Ascending aorta (tissue), 2 donors: ENCODE data around the gene NKD2. TPM values are rescaled to one million over a fixed set of nuclear protein-coding genes. Genes with fewer than 3 reads are reported as not detected.
"Not testable (repeated sequence)": the region's sequence is repeated elsewhere in the genome, so short reads cannot be mapped to it uniquely, and the experiment has no call there.

ENCODE experiments used
- DNase-seq, 2 donors: peaks; one replicate each; pipeline ENCODE4 v3.0.0-alpha.2; 2019; ENCODE audit warnings: low spot score in 2 of 2
- H3K27ac ChIP-seq, 2 donors: fragments of 200-600 bp; sonication (generic); one replicate each; pipeline ENCODE4 v1.5.1; 2016 to 2017; ENCODE audit warnings: mild to moderate bottlenecking in 1 of 2
- H3K27me3 ChIP-seq: fragments of 200-600 bp; sonication (generic); one replicate; pipeline ENCODE4 v1.5.1; 2017
- H3K36me3 ChIP-seq, 2 donors: fragments of 200-600 bp; sonication (generic); one replicate each; pipeline ENCODE4 v1.5.1; 2016
- H3K4me1 ChIP-seq, 2 donors: fragments of 200-600 bp; sonication (generic); one replicate each; pipeline ENCODE4 v1.5.1; 2016 to 2017; ENCODE audit warnings: mild to moderate bottlenecking in 1 of 2
- H3K4me3 ChIP-seq, 2 donors: fragments of 200-600 bp; sonication (generic); one replicate each; pipeline ENCODE4 v1.5.1; 2016 to 2017; ENCODE audit warnings: mild to moderate bottlenecking in 1 of 2
- H3K9me3 ChIP-seq, 2 donors: fragments of 200-600 bp; sonication (generic); one replicate each; pipeline ENCODE4 v1.5.1; 2016
- CTCF ChIP-seq, 3 experiments: fragments of 200-600 bp in 2 of 3; fragments of 450-650 bp in 1 of 3; sonication (generic) in 2 of 3; IDR thresholded peaks; one replicate each; pipeline ENCODE4 v1.5.1; 2016 to 2019; ENCODE audit warnings: antibody characterized with exemption in 3 of 3, mild to moderate bottlenecking in 1 of 3, moderate library complexity in 1 of 3
- intact Hi-C: fragments of 100-400 bp; cut with DNase I; formaldehyde crosslinking; loops from one replicate; pipeline ENCODE4 v1.15.1; 2023
- total RNA-seq: library from RNA; depleted of rRNA; stranded (reverse); fragments of >200 nt; gene quantifications from one replicate; pipeline ENCODE4 v1.1.0, GENCODE V29; 2016

NKD2 gene
- total RNA-seq, 1 donor from 2014 or later, result 6.5 TPM

GRCh38 chr5:1020452-1020961, 11.9 kb downstream of the NKD2 start:
- Histone ChIP-seq H3K9me3 (no peaks in the 10 kb centered on the region), H3K36me3 (no peaks in the 10 kb centered on the region), H3K4me1 (no peaks in the 10 kb centered on the region), H3K27me3 (no peaks in the 10 kb centered on the region), H3K4me3 (no peak overlapping the region), H3K27ac (no peak overlapping the region)
- no peak for DNase-seq
- no peak for TF ChIP-seq CTCF (IDR thresholded peaks at IDR 0.05)
- intact Hi-C loops, result no loop called here

- H3K9me3 ChIP-seq, result no peaks in the 10 kb centered on the region
- H3K36me3 ChIP-seq, result no peaks in the 10 kb centered on the region
- H3K4me1 ChIP-seq, result no peaks in the 10 kb centered on the region
- H3K27ac ChIP-seq, result no peak overlapping the region
- no peaks in the 10 kb centered on the region for H3K27me3 ChIP-seq
- H3K4me3 ChIP-seq, result no peak overlapping the region
- no peak for TF ChIP-seq CTCF (IDR thresholded peaks at IDR 0.05)
- DNase-seq, result no peak
- intact Hi-C loops, result no loop called here
These were observed 12.8 kb downstream of the NKD2 start for GRCh38 chr5:1021136-1021968.

- H3K4me1 ChIP-seq, H3K27me3 ChIP-seq, H3K27ac ChIP-seq, H3K9me3 ChIP-seq, intact Hi-C loops, DNase-seq, H3K4me3 ChIP-seq, H3K36me3 ChIP-seq: not testable (repeated sequence)
These were observed 13.4 kb downstream of the NKD2 start for GRCh38 chr5:1021969-1022336.

GRCh38 chr5:1026700-1027621, 18.4 kb downstream of the NKD2 start:
- no peak overlapping the region for H3K4me3 ChIP-seq
- TF ChIP-seq CTCF (IDR thresholded peaks at IDR 0.05), result no peak
- intact Hi-C loops, result no loop called here
- no peaks in the 10 kb centered on the region for H3K27me3 ChIP-seq
- no peak for DNase-seq
- H3K9me3 ChIP-seq, result no peaks in the 10 kb centered on the region
- H3K36me3 ChIP-seq, result no peaks in the 10 kb centered on the region
- H3K4me1 ChIP-seq, result no peaks in the 10 kb centered on the region
- H3K27ac ChIP-seq, result no peak overlapping the region

- H3K27me3 ChIP-seq, result no peaks in the 10 kb centered on the region
- TF ChIP-seq CTCF (IDR thresholded peaks at IDR 0.05), result no peak
- H3K27ac ChIP-seq, result no peak overlapping the region
- no peaks in the 10 kb centered on the region for H3K4me1 ChIP-seq
- no peak overlapping the region for H3K4me3 ChIP-seq
- no peaks in the 10 kb centered on the region for H3K9me3 ChIP-seq
- H3K36me3 ChIP-seq, result no peaks in the 10 kb centered on the region
- intact Hi-C loops, result no loop called here
- DNase-seq, result no peak
These were observed 19.2 kb downstream of the NKD2 start for GRCh38 chr5:1027631-1028441.
